Activated T-cell treated with anti-CD3 and anti-CD28 coated beads, Interleukin-2, amount 50 U/mL, for 24 hours (primary cell): Measurements from ENCODE around the gene ARHGAP1.

ENCODE experiments used
- DNase-seq: peaks from one replicate; pipeline ENCODE4 v3.0.0-alpha.2; 2020
- H3K27ac Mint-ChIP-seq: 2 replicates; pipeline ENCODE4 v1.8.0; 2020; ENCODE audit warnings: mild to moderate bottlenecking, mixed read lengths
- H3K27me3 Mint-ChIP-seq: 2 replicates; pipeline ENCODE4 v1.8.0; 2020; ENCODE audit warnings: mixed read lengths
- H3K36me3 Mint-ChIP-seq: 2 replicates; pipeline ENCODE4 v1.8.0; 2020; ENCODE audit warnings: low read depth, mixed read lengths
- H3K4me1 Mint-ChIP-seq: 2 replicates; pipeline ENCODE4 v1.8.0; 2020; ENCODE audit warnings: low read depth, mixed read lengths
- H3K4me3 Mint-ChIP-seq: 2 replicates; pipeline ENCODE4 v1.8.0; 2020; ENCODE audit warnings: mild to moderate bottlenecking, moderate library complexity, mixed read lengths
- H3K9me3 Mint-ChIP-seq: 2 replicates; pipeline ENCODE4 v1.8.0; 2020; ENCODE audit warnings: mixed read lengths

Gene ARHGAP1

GRCh38 chr11:46637546-46637945, 62.9 kb downstream of the ARHGAP1 start:
- DNase-seq: no peak
- H3K36me3 Mint-ChIP-seq: peaks cover 49% of the 10 kb centered on the region
- no peak overlapping the region for H3K4me3 Mint-ChIP-seq
- H3K27me3 Mint-ChIP-seq: no peaks in the 10 kb centered on the region
- H3K27ac Mint-ChIP-seq: peak overlapping the region; percentile 17
- no peaks in the 10 kb centered on the region for H3K9me3 Mint-ChIP-seq
- H3K4me1 Mint-ChIP-seq: peaks cover 16% of the 10 kb centered on the region

GRCh38 chr11:46635557-46636139, 64.8 kb downstream of the ARHGAP1 start:
- H3K4me3 Mint-ChIP-seq: no peak overlapping the region
- peaks cover 58% of the 10 kb centered on the region for H3K36me3 Mint-ChIP-seq
- H3K27me3 Mint-ChIP-seq: no peaks in the 10 kb centered on the region
- no peak overlapping the region for H3K27ac Mint-ChIP-seq
- H3K9me3 Mint-ChIP-seq: no peaks in the 10 kb centered on the region
- peaks cover 14% of the 10 kb centered on the region for H3K4me1 Mint-ChIP-seq
- DNase-seq: no peak

- Mint-ChIP-seq H3K27me3 (no peaks in the 10 kb centered on the region), H3K36me3 (peaks cover 55% of the 10 kb centered on the region), H3K4me3 (no peak overlapping the region), H3K27ac (no peak overlapping the region), H3K4me1 (peaks cover 13% of the 10 kb centered on the region), H3K9me3 (no peaks in the 10 kb centered on the region)
- no peak for DNase-seq
Measured at GRCh38 chr11:46633291-46634217, 66.9 kb downstream of the ARHGAP1 start.

GRCh38 chr11:46632502-46632901, 67.9 kb downstream of the ARHGAP1 start:
- Mint-ChIP-seq H3K27ac (peak overlapping the region; percentile 53), H3K9me3 (no peaks in the 10 kb centered on the region), H3K4me3 (no peak overlapping the region), H3K27me3 (no peaks in the 10 kb centered on the region), H3K4me1 (peaks cover 10% of the 10 kb centered on the region), H3K36me3 (peaks cover 50% of the 10 kb centered on the region)
- no peak for DNase-seq

- no peak for DNase-seq
- no peak overlapping the region for H3K4me3 Mint-ChIP-seq
- no peaks in the 10 kb centered on the region for H3K27me3 Mint-ChIP-seq
- peaks cover 50% of the 10 kb centered on the region for H3K36me3 Mint-ChIP-seq
- no peaks in the 10 kb centered on the region for H3K9me3 Mint-ChIP-seq
- H3K27ac Mint-ChIP-seq: peak overlapping the region; percentile 14
- peaks cover 10% of the 10 kb centered on the region for H3K4me1 Mint-ChIP-seq
Measured at GRCh38 chr11:46631676-46632075, 68.7 kb downstream of the ARHGAP1 start.

GRCh38 chr11:46630237-46630636, 70.2 kb downstream of the ARHGAP1 start:
- no peaks in the 10 kb centered on the region for H3K9me3 Mint-ChIP-seq
- peaks cover 15% of the 10 kb centered on the region for H3K4me1 Mint-ChIP-seq
- H3K27ac Mint-ChIP-seq: no peak overlapping the region
- H3K27me3 Mint-ChIP-seq: no peaks in the 10 kb centered on the region
- DNase-seq: no peak
- no peak overlapping the region for H3K4me3 Mint-ChIP-seq
- H3K36me3 Mint-ChIP-seq: peaks cover 50% of the 10 kb centered on the region

- H3K4me1 Mint-ChIP-seq: peaks cover 19% of the 10 kb centered on the region
- no peaks in the 10 kb centered on the region for H3K27me3 Mint-ChIP-seq
- peak overlapping the region; percentile 71 for H3K27ac Mint-ChIP-seq
- no peak overlapping the region for H3K4me3 Mint-ChIP-seq
- no peak for DNase-seq
- peaks cover 59% of the 10 kb centered on the region for H3K36me3 Mint-ChIP-seq
- H3K9me3 Mint-ChIP-seq: no peaks in the 10 kb centered on the region
Measured at GRCh38 chr11:46628961-46629360, 71.5 kb downstream of the ARHGAP1 start.
